Hepatocyte (in vitro differentiated cells): ENCODE results near the gene RLF. TPM values are rescaled to one million over a fixed set of nuclear protein-coding genes. Genes with fewer than 3 reads are reported as not detected.
A peak's percentile ranks its signal among the peaks of the same experiment; 100 is the strongest.

ENCODE experiments used
- DNase-seq: peaks from one replicate; pipeline ENCODE4 v3.0.0-alpha.2; 2016; ENCODE audit warnings: low spot score
- H2AFZ ChIP-seq: fragments of 200-600 bp; sonication (generic); 2 replicates; pipeline ENCODE4 v1.6.0; 2016; ENCODE audit warnings: antibody characterized with exemption, mild to moderate bottlenecking
- H3K27ac ChIP-seq: fragments of 200-600 bp; sonication (generic); 2 replicates; pipeline ENCODE4 v1.5.1; 2016; ENCODE audit warnings: mild to moderate bottlenecking
- H3K27me3 ChIP-seq: fragments of 200-600 bp; sonication (generic); 2 replicates; pipeline ENCODE4 v1.6.1; 2016
- H3K36me3 ChIP-seq: fragments of 200-600 bp; sonication (generic); replicated peaks from 2 replicates; pipeline ENCODE4 v1.5.1; 2016; ENCODE audit warnings: low read depth; ENCODE audit not compliant: insufficient read depth
- H3K4me1 ChIP-seq: fragments of 200-600 bp; sonication (generic); 2 replicates; pipeline ENCODE4 v1.5.1; 2016; ENCODE audit warnings: mild to moderate bottlenecking, moderate library complexity; ENCODE audit not compliant: insufficient read depth
- H3K4me2 ChIP-seq: fragments of 200-600 bp; sonication (generic); 2 replicates; pipeline ENCODE4 v1.6.0; 2016
- H3K4me3 ChIP-seq: fragments of 200-600 bp; sonication (generic); 2 replicates; pipeline ENCODE4 v1.5.1; 2016; ENCODE audit warnings: mild to moderate bottlenecking
- H3K79me2 ChIP-seq: fragments of 200-600 bp; sonication (generic); 2 replicates; pipeline ENCODE4 v1.6.0; 2017; ENCODE audit warnings: mild to moderate bottlenecking
- H3K9me2 ChIP-seq: fragments of 200-600 bp; sonication (generic); replicated peaks from 2 replicates; pipeline ENCODE4 v1.6.0; 2017; ENCODE audit warnings: mild to moderate bottlenecking; ENCODE audit not compliant: insufficient read depth
- H3K9me3 ChIP-seq: fragments of 200-600 bp; sonication (generic); 2 replicates; pipeline ENCODE4 v1.5.1; 2016; ENCODE audit warnings: low read depth, mild to moderate bottlenecking
- H4K20me1 ChIP-seq: fragments of 200-600 bp; sonication (generic); 2 replicates; pipeline ENCODE4 v1.6.0; 2016; ENCODE audit warnings: mild to moderate bottlenecking; ENCODE audit not compliant: insufficient read depth, poor library complexity, severe bottlenecking
- EZH2 ChIP-seq: fragments of 200-600 bp; sonication (generic); IDR thresholded peaks from 2 replicates; pipeline ENCODE4 v1.6.1; 2016; ENCODE audit warnings: antibody characterized with exemption, mild to moderate bottlenecking, borderline replicate concordance
- EZH2phosphoT487 ChIP-seq: fragments of 200-600 bp; sonication (generic); IDR thresholded peaks from one replicate; pipeline ENCODE4 v1.6.1; 2018; ENCODE audit warnings: antibody characterized with exemption, mild to moderate bottlenecking, low read depth, moderate library complexity; ENCODE audit not compliant: unreplicated experiment, severe bottlenecking
- WGBS: methylation state at CpG from one replicate; pipeline ENCODE4 v1.1.6; 2016; ENCODE audit warnings: low lambda C conversion rate; ENCODE audit errors: missing lambda C conversion rate; 5-methylcytosine and 5-hydroxymethylcytosine counted together
- polyA plus RNA-seq: library from polyadenylated mRNA; unstranded; fragments of >200 nt; fragmentation: Nextera tagmentation; extraction: Ambion mirVana; gene quantifications from 2 replicates; pipeline ENCODE4 v1.2.1, GENCODE V29; 2016
- total RNA-seq: library from RNA; depleted of rRNA; stranded (reverse); fragments of >200 nt; gene quantifications from 2 replicates; pipeline ENCODE4 v1.2.3, GENCODE V29; 2014
- TF ChIP-seq, protein P1 (sequence below): fragments of 200-600 bp; sonication (generic); IDR thresholded peaks from 2 replicates; pipeline ENCODE4 v1.5.1; 2016; ENCODE audit warnings: antibody characterized with exemption, mild to moderate bottlenecking; ENCODE audit not compliant: poor library complexity

Gene RLF
- total and polyA plus RNA-seq, 2 experiments from 2014 or later, result 3.9 to 18.8 TPM

DNA sequence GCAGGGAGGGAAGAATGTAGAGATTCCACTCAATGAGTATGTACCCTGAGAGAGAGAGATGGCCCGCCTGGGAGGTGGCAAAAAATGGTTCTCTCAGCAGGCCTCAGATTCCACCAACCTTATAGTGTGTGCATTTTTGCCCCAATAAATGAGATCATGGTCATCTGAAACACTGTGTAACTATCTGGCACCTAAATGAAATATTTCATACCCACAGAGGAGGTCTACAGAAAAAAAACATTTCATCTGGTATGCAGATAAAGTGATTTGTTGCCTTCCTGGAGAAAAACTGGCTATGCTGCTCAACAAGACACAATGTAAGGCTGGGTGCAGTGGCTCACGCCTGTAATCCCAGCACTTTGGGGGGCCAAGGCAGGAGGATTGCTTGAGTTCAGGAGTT is 91.4 kb downstream of the RLF start:
- no peak overlapping the region for H3K27ac ChIP-seq
- no peaks in the 10 kb centered on the region for H3K36me3 ChIP-seq
- no peaks in the 10 kb centered on the region for H3K9me2 ChIP-seq
- no peak for DNase-seq
- TF ChIP-seq EZH2, result no peak
- TF ChIP-seq, protein P1, sequence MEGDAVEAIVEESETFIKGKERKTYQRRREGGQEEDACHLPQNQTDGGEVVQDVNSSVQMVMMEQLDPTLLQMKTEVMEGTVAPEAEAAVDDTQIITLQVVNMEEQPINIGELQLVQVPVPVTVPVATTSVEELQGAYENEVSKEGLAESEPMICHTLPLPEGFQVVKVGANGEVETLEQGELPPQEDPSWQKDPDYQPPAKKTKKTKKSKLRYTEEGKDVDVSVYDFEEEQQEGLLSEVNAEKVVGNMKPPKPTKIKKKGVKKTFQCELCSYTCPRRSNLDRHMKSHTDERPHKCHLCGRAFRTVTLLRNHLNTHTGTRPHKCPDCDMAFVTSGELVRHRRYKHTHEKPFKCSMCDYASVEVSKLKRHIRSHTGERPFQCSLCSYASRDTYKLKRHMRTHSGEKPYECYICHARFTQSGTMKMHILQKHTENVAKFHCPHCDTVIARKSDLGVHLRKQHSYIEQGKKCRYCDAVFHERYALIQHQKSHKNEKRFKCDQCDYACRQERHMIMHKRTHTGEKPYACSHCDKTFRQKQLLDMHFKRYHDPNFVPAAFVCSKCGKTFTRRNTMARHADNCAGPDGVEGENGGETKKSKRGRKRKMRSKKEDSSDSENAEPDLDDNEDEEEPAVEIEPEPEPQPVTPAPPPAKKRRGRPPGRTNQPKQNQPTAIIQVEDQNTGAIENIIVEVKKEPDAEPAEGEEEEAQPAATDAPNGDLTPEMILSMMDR, result no peak
- TF ChIP-seq EZH2phosphoT487, result no peak
- no peaks in the 10 kb centered on the region for H4K20me1 ChIP-seq
- no peaks in the 10 kb centered on the region for H3K9me3 ChIP-seq
- peaks cover 12% of the 10 kb centered on the region for H3K4me1 ChIP-seq
- 95% methylated on average over 2 of the region's 2 CpGs for WGBS
- H3K79me2 ChIP-seq, result peaks cover 28% of the 10 kb centered on the region
- no peaks in the 10 kb centered on the region for H3K27me3 ChIP-seq
- H3K4me3 ChIP-seq, result no peak overlapping the region
- H2AFZ ChIP-seq, result no peak overlapping the region
- H3K4me2 ChIP-seq, result no peak overlapping the region

DNA sequence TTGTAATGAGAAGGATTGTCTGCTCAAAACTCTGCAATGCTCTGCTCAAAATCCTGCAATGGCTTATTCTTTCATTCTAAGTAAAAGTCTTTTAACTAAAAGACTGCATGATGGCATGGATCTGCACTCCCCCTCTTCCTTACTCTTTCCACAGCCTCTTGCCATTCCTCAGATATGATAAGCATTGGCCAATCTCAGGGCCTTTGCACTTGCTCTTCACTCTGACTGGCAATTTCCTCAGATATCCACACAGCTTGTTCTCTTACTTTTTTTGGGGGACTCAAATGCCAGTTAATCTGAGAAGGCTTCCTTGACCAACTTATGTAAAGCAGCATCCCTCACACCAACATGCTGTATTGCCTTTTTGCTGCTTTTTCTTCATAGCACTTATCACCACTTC is 94.0 kb downstream of the RLF start:
- peaks cover 7% of the 10 kb centered on the region for H3K4me1 ChIP-seq
- H3K9me2 ChIP-seq, result no peaks in the 10 kb centered on the region
- TF ChIP-seq, protein P1, result no peak
- TF ChIP-seq EZH2 (no peak), EZH2phosphoT487 (no peak)
- no peaks in the 10 kb centered on the region for H3K9me3 ChIP-seq
- no peak for DNase-seq
- H3K27me3 ChIP-seq, result no peaks in the 10 kb centered on the region
- H3K4me2 ChIP-seq, result peak overlapping the region; percentile 85
- no peak overlapping the region for H3K27ac ChIP-seq
- peaks cover 46% of the 10 kb centered on the region for H3K79me2 ChIP-seq
- no peaks in the 10 kb centered on the region for H3K36me3 ChIP-seq
- H2AFZ ChIP-seq, result no peak overlapping the region
- H4K20me1 ChIP-seq, result no peaks in the 10 kb centered on the region
- H3K4me3 ChIP-seq, result no peak overlapping the region

DNA sequence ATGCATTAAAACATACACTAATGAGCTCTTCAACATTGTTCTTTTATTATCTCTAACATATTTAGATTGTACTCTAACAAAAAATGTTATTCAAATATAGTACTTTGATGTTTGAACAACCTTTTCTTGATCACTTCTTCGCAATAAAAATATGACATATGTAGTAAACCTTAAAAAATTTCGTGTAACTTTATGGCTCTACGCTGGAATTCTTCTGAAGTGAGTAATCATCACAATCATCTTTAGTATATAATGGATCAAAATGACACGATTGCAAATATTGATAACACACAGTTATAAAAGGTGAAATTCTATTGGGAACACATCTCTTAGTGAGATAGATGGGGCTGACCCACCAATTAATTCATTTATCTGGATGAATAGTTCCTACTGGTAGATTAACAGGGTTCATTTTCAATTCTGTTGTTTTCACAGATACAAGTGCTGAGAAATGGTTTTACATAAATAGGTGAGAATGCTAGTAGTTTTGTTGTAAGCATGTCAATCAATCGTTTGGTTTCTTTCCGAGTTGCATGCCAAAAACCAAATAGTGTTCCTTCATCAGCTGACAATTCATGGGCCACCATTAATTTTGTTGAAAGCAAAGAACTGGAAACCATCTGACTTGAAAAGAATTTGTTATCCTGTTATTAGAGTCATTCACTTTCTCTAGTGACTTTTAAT is 95.4 kb downstream of the RLF start:
- Histone ChIP-seq H3K36me3 (no peaks in the 10 kb centered on the region), H3K4me2 (peak overlapping the region; percentile 85), H3K4me1 (peaks cover 7% of the 10 kb centered on the region), H3K27ac (peak overlapping the region; percentile 98), H3K27me3 (no peaks in the 10 kb centered on the region), H4K20me1 (no peaks in the 10 kb centered on the region), H3K9me2 (no peaks in the 10 kb centered on the region), H3K79me2 (peaks cover 55% of the 10 kb centered on the region), H3K9me3 (no peaks in the 10 kb centered on the region), H2AFZ (peak overlapping the region; percentile 88), H3K4me3 (peak overlapping the region; percentile 75)
- 73% methylated on average over 6 of the region's 6 CpGs for WGBS
- no peak for DNase-seq
- TF ChIP-seq, protein P1, result no peak
- TF ChIP-seq EZH2, result no peak
- no peak for TF ChIP-seq EZH2phosphoT487
